GM15510 (cell line): Measurements from ENCODE around the gene AXDND1.

Experiments used
- POLR2A ChIP-seq: IDR thresholded peaks from 3 replicates; pipeline ENCODE4 v1.6.1; 2011; ENCODE audit warnings: borderline replicate concordance; ENCODE audit not compliant: insufficient read length; ENCODE audit errors: extremely low read depth

Gene AXDND1

DNA sequence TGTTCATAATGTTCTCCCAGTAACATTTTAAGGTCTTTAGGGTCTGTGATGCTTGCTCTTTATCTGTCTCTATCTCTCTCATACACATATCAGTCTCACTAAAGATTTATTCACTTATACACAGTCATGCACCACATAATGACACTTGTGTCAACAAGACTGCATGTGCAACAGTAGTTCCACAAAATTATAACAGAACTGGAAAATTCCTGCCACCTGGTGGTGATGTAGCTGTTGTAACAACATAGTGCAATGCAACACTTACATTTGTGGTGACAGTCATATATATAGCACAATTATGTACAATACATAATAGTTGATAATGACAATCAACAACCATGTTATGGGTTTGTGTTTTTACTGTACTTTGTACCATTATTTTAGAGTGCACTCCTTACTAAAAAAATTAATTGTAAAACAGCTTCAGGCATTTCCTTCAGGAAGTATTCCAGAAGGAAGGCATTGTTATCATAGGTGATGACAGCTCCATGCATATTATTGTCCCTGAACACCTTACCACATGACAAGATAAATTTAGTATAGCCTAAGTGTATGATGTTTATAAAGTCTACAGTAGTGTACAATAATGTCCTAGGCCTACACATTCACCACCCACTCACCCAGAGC lies 234.0 kb downstream of the AXDND1 start:
- no peak for TF ChIP-seq POLR2A

- no peak for TF ChIP-seq POLR2A
These were observed 235.3 kb downstream of the AXDND1 start for GRCh38 chr1:179601093-179601492.
